ENCODE data around the gene CFAP46. TPM values are rescaled to one million over a fixed set of nuclear protein-coding genes. Genes with fewer than 3 reads are reported as not detected.

Gene CFAP46
- total and polyA plus RNA-seq, 2 of the 8 experiments (the other 6 are each of a cell fraction or from before 2014, with no cell fraction given), result 2.6 to 4.8 TPM

GRCh38 chr10:132859084-132859855 is 83.1 kb downstream of the CFAP46 start (continued):
- TF ChIP-seq CHD7 (IDR thresholded peaks at IDR 0.05; ENCODE audit: insufficient replicate concordance, low read length), result no peak
- no peak for TF ChIP-seq SIRT6 (IDR thresholded peaks at IDR 0.05; ENCODE audit: low read length)
- TF ChIP-seq BRCA1 (IDR thresholded peaks at IDR 0.05; ENCODE audit: low read depth, low read length), result no peak
- TF ChIP-seq BCL11A (IDR thresholded peaks at IDR 0.05; ENCODE audit: low read depth in 2 of 2, low read length in 2 of 2), result no peak
- TF ChIP-seq SUZ12 (IDR thresholded peaks at IDR 0.05; ENCODE audit: low read length), result no peak
- no peak for TF ChIP-seq USF2 (IDR thresholded peaks at IDR 0.05; ENCODE audit: low read length)
